ENCODE data around the gene CLDN6.

DNA sequence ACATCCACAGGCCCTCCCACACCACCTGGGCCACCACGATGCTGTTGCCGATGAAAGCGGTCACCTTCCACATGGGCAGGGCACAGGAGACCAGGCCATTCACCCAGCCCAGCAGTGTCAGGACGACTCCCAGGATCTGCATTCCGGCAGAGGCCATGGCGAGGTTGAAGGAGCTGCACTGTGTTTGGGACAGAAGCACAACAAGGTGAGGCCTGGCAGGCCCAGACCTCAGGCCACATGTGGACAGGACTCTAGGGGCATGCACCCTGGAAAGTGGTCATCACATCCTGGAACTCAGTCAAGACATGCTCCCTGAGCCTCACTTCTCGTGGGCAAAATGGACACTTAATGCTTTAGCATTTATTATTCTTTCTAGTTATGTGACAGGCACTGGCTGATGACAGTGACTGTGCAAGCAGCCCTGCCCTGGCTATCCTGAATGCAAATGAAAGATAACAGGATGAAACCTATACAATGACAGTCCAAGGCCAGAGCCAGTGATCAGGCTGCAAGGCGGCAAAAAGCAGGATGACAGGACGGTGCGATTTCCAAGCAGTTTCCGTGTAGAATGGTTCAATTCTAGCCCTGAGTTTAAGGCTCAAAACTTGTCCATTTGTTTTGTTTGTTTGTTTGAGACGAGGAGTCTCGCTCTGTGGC is 2.0 kb downstream of the CLDN6 start:
- TF ChIP-seq POLR2AphosphoS5 (IDR thresholded peaks at IDR 0.05; ENCODE audit: low read depth, low read length) (no peak), TAF1 (IDR thresholded peaks at IDR 0.05; ENCODE audit: low read depth, low read length) (no peak), POLR2A (IDR thresholded peaks at IDR 0.05; ENCODE audit: low read depth, low read length) (no peak), SPI1 (IDR thresholded peaks at IDR 0.05; ENCODE audit: low read depth, low read length) (no peak), POU2F2 (IDR thresholded peaks at IDR 0.05; ENCODE audit: low read depth, low read length) (no peak)
